GM18507 (cell line): ENCODE measurements around the gene KCNG2.
A peak's percentile ranks its signal among the peaks of the same experiment; 100 is the strongest.

Experiments
- DNase-seq: peaks from one replicate; pipeline ENCODE4 v3.0.0; 2011; ENCODE audit warnings: low read depth; ENCODE audit not compliant: insufficient read length; ENCODE audit errors: extremely low spot score
- FAIRE-seq: peaks from 2 replicates; lab custom pipeline; 2011; peaks lifted over from hg19 to GRCh38; lab: Jason Lieb, UNC

KCNG2 gene

DNA sequence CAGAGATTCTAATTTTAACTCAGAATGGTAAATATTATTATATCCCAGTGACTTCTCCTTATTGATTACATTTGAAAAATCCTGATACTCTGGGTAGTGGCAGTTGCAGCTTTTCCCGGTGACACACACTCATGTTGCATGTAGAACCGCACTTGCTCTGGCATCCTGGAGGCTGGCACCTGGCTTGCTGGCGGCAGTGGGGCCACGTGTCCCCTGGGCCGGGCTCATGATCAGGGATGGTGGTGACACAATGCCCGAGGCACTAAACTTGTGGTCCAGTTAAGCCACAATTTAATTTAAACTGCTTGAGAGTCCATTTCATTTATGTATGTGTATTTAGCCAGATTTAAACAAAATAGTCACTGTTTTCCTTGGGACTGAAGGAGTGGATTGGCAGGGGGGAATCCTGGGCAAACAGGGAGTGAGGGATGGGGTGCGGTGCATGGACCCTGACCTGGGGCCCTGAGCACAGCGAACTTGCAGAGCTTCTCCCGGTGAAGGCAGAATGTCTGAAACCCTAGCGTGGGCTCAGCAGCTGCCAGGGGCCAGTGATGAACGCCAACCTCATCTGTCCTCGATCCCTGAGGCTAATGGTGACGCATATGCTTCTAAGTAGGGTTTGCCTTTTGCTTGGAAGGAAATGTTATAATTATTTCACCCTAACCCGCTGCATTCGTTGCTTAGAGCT, 50.0 kb downstream of the KCNG2 start:
- DNase-seq (no peak), FAIRE-seq (no peak)

DNA sequence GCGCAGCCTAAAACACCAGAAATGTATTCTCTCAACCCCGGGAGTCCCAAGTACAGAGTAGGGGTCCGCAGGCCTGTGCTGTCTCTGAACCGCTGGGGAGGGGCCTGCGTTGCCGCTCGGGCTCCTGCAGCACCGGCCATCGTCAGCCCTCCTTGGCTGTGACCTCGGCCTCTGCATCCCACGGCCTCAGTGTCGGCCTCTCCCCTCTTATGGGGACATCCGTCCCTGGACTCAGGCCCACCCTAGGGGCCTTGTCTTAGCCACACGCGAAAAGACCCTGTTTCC, 50.5 kb downstream of the KCNG2 start:
- DNase-seq (no peak), FAIRE-seq (no peak)

DNA sequence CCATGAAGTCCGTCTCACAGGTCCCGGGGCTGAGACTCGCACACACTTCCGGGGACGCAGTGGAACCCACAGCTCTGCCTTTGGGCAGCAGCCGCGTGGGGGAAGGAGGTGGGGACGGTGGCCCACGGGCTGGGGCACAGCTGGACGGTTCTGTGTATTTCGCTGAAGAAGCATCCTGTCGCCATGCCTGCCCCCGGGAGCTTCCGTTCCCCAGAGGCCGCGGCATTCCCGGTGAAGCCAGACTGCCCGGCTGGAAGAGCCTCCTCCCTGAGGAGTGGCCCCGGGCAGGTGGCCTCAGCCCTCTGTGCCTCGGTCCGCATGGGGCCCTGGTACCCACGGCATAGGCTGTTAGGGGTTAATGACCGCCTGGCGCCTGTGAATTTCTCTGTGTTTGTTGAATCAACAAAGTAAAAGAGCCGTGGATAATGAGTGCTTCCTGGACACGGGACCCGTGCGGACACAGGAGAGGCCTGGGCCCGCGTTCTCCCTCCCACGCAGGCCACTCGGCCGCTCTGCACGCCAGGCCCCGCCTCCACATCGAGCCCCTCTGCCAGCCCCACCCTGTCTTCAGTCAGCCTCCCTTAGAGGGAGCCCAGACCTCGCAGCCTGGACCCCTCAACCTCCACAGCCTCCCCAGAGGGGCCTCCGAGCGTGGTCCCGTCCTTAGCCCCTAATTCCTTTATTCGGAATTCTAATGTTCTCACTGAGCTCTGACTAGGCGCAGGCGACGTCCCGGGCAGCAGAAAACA, 51.0 kb downstream of the KCNG2 start:
- DNase-seq (no peak), FAIRE-seq (no peak)

DNA sequence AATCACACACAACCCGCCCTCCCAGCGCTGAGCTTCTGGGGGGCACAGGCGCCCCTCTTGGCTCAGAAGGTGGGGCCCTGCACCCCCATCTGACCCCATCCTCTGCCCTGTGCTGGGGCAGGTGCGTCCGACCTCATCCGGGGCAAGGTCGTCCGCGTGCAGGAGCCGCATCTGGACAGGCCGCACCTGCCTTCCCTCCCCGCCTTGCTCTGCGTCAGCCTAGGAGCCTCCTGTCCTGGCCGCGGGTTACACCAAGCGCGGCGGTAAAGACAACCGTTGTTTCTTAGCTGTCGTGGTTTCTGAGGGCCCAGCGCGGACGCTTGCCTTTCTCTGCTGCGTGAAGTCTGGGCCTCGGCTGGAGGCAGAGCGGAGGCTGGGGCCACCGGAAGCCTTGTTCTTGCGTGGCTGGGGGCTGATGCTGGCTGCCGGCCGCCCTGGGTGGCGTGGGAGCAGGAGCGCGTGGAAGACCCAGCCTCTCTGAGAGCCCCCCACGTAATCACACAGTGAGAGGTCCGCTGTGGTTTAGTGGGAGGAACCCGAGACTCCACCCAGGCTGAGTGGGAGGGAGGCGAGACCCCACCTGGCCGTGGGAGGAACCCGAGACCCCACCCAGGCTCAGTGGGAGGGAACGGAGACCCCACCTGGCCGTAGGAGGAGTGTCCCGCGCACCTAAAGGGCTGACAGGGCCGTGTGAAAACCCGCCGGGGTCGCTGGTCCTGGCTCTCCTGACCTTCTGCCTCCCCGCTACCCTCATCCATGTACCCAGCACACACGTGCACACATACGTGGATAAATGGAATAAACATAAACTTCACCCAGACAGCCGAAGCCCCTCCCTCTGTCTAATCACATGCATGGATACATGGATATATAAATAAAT, 51.8 kb downstream of the KCNG2 start:
- DNase-seq (no peak), FAIRE-seq (no peak)

DNA sequence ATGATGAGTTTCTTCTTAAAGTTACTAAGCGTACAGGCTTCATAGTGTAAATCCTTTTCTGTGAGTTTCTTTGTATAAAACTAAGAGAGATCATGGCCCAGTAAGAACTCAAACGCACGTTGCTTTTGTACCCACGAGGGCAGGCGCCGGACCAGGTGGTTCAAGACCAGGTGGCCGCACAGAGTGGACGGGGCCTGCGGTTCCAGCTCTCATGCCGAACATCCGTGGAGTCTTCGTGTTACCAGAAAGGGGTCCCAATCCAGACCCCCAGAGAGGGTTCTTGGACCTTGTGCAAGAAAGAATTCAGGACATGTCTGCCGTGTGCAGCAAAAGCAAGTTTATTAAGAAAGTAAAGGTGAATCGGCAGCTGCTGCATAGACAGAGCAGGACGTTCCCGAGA, 53.0 kb downstream of the KCNG2 start:
- no peak for FAIRE-seq
- DNase-seq = no peak

DNA sequence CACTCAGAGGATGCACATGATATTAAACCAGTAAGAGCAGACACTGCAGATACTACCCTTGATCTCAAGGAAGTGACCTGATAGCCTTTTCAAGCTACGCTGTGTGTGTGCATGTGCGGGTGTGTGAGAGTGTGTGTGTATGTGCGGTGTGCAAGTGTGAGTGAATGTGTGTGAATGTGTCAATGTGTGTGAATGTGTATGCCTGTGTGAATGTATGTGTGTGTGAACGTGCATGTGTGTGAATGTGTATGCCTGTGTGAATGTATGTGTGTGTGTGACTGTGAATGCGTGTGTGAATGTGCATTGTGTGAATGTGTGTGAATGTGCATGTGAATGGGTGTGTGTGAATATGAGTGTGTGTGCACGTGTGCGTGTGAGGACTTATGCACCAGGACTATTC, 53.8 kb downstream of the KCNG2 start:
- FAIRE-seq (no peak), DNase-seq (no peak)

DNA sequence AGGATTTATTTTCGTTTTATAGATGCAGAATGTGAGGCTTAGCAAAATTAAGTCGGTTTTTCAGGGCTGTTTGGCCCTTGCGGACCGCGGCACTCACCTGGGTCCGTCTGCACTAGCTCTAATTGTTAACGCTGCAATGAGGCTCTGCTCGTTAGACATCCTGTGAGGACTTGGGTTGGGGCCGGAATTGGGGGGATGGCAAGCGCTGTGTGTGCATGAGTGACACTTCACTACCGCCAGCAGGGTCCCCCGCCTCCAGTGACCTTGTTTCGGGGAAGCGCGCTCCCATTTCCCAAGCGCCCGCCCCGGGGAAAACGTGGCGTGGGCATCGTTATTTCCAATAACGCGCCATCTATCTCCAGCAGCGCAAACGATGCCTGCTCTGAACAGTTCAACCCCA, 54.2 kb downstream of the KCNG2 start:
- FAIRE-seq = no peak
- no peak for DNase-seq

DNA sequence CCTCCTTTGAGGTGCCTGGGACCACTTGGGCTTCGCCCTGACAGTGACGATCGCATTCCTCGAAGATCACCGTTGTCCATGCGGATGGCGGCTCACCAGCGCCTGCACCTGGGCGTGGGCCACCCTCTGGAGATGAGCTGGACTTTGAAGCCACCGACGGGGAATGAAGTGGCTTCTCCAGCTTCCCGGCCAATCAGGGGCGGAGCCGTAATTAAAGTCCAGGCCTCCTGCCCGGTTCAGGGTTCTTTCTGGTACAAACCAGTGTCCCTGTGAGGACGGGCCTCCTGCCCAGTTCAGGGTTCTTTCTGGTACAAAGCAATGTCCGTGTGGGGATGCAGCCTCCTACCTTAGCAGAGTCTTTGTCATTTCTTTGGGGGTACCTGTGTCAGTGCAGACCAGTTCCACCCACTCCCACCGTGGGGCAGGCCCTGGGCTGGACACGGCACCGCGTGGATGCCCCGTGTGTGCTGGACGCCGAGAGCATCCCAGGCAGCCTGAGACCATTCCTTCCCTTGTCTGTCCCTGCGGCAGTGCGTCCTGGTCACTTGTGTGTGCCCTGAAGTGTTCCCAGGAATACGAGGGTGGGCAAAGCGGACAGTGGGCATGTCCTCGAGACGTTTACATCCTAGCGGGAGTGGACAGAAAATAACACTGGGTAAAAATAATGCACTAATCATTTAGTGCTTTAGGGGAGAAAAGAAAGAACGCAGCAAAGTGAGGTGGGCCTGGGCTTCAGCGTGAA, 55.0 kb downstream of the KCNG2 start:
- FAIRE-seq (no peak), DNase-seq (no peak)

DNA sequence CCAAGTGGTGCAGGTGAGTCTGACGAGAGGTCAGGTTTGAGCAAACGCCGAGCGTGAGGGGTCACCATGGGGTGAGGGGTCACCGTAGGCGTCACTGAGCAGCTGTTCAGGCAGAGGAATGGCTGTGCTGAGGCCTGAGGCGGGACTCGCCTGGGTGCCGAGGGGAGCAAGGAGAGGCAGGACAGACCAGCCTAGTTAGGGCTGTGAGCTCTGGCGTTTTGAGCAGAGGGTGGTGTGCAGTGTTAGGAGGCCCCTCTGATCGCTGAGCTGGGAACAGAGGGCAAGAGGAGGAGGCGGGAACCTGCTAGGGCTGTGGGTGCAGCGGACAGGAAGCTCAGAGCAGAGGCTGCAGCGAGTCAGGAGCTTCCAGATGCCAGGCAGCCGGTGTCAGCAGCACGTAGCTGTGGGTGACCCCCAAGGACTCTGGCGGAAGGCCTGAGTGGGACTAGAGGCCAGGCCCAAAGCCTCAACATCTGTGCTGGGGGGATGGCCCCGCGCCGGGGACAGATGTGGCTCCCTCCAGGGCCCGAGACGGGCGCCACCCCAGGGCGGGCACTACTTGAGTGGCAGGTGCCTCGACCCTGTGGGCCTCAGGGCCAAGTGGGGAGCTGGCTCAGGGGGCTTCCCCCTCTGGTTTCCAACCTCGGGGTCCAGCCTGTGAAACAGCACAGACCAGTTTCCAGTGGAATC, 55.7 kb downstream of the KCNG2 start:
- DNase-seq (no peak), FAIRE-seq (no peak)

DNA sequence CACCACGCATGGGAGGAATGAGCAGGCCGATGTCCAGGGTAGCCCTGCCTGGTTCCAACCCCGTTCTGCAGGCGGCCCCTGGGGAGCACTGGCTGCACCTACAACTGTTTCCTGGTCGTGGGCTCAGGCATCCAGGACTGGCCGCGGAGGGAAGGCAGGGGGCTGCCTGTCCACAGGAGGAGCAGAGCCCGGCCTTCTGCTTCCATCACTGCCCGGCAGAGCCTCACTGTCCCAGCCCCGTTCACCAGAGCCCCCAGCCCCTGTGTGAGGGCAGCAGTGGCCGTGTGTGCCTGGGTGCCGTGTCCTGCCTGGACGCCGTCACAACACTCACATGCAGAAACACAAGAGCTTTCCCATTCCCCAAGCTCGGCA, 56.2 kb downstream of the KCNG2 start:
- no peak for FAIRE-seq
- no peak for DNase-seq

DNA sequence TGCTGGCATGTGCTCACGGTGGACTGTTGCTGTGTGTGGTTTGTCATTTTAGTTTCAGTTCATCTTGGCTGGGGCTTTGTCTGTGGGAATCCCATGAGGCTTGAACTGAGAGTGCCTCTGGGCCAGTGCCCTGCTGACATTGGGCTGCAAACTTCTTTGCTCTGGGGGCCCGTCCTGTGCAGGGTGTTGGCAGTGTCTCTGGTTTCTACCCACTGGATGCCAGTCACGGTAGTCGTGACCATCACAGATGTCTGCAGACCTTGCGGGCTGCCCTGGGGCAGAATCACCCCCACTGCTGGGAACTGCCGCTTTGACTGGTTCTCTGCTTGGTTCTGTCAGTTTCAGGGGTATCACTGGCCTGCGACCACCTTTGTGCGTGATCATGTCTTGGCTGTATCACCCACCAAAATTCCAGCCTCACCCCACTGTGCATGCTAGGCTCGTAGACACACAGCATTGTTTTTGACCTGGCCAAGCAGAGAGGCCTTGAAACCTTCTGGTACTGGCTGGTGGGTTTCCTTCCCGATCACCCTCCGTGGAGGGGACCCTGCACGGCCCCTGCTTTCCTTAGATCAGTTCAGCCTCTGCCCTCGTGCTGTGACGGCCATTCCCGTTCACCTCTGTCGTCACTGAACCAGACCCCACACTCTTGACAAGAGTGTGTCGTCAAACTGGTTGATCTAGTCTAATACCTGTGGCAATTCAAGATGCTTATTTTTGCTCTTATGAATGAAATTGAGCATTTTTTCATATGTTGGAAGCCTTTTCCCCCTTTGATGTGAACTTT, 57.6 kb downstream of the KCNG2 start:
- FAIRE-seq (peak; percentile 85), DNase-seq (peak; percentile 28)

DNA sequence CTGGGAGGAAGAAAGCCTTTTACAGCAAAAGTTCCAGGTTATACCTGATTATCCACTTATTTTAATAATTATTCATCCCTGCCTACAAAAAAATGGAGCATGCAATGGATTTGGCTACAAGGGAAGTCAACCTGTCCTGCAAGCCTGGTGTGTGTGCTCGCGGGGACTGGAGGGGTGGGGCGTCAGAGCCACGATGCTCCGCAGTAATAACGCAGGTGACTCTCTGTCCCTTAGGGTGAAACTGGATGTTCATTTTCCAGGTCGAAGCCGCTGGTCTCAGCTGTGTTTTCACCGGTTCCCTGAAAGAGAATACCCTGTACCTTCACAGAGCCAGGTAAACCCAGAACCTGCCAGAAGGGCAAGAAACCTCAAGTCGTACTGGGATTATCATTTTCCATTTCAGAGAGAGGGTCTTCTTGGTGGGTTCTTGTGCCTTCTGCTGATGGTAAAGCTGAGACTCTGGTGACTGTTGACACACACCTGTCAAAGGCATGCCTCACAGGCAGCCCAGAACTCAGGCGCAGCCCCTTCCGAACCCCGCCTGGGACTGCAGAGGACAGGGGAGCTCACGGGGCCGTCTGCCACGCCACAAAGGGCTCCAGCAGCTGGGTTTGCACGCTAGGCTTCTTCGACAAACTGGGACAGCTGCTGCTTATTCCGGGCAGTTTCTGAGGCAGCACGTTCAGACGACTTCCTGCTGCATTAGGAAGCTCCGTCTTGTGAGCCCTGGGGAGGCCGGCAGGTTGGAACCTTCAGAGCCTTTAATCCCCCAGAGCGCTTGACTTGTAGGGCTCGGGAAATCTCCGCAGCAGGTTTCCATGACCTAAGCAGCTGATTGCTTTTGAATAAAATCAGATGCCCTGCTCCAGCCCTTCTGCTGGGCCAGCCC, 58.6 kb downstream of the KCNG2 start:
- peak; percentile 44 for DNase-seq
- no peak for FAIRE-seq

DNA sequence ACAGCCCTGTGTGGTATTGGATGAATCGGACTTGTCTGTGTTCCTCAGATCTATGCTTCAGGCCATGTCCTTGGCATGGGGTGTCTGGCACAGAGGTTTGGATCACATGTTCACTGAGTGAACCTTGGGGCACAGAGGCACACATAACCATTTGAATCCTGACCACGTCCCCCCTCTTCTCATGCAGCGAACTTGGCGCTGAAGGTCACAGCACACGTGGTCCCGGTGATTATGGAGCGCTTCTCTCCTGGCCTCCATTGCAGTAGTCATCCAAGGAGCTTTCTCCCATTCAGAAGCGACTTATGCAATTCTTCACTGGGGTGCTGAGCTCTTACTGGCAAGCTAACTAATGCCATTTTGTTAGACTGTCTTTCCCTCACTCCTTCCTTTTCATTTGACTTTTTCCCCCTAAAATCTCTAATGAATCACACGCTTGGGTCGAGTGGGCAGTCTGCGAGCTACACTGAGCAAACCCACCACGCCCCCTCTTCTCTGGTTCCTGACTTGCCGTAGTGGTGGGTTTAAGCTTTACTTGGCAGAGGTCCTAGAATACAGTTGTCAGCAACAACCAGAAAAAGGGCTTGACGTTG, 59.4 kb downstream of the KCNG2 start:
- FAIRE-seq (no peak), DNase-seq (no peak)

DNA sequence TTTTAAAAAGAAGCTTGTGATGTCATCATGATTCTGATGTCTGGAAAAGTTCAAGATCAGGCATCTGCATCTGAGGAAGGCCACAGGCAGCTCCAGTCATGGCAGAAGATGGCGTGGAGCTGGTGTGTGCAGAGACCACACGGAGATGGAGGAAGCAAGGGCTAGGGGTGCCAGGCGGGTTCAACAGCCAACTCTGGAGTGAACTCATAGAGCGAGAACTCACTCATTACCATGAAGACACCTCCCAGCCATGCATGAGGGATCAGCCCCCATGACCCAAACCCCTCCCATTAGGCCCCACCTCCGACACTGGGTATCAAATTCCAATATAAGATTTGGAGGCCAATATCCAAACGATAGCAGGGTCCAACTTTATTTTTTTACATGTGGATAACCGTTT, 61.6 kb downstream of the KCNG2 start:
- DNase-seq = no peak
- FAIRE-seq = no peak

DNA sequence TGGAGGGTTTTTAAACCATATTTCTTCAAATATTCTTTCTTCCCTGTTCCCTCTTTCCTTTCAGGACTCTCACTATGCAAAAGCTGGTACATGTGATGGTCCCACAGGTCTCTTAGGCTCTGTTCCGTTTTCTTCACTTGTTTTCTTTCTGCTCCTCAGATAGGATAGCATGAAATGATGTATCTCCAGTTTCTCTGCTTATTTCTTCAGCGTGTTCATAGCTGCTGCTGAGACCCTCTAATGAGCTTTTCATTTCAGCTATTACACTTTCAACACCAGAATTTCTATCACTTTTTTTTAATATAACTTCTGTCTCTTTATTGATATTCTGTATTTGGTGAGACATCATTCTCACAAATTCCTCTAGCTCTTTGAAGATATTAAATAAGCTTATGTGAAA, 63.9 kb downstream of the KCNG2 start:
- DNase-seq (no peak), FAIRE-seq (no peak)

DNA sequence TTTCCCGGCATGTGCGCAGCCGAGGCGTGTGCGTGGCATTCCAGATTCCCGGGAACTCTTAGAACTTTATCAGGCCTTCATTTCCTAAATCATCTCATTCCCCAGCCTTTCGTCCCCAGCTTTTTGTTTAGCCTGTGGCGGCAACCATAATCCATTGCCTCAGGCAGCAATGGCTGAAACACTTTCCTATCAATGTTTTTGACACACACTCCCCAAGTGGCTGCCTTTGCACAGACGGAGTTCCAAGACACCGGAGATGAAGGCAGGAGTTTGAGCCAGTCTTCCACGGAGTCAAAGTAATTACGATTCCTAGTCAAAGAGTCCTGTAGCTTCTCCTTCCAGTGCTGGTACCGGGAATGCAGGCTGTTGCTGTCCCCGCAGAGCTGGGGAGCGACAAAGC, 64.8 kb downstream of the KCNG2 start:
- DNase-seq (no peak), FAIRE-seq (no peak)

DNA sequence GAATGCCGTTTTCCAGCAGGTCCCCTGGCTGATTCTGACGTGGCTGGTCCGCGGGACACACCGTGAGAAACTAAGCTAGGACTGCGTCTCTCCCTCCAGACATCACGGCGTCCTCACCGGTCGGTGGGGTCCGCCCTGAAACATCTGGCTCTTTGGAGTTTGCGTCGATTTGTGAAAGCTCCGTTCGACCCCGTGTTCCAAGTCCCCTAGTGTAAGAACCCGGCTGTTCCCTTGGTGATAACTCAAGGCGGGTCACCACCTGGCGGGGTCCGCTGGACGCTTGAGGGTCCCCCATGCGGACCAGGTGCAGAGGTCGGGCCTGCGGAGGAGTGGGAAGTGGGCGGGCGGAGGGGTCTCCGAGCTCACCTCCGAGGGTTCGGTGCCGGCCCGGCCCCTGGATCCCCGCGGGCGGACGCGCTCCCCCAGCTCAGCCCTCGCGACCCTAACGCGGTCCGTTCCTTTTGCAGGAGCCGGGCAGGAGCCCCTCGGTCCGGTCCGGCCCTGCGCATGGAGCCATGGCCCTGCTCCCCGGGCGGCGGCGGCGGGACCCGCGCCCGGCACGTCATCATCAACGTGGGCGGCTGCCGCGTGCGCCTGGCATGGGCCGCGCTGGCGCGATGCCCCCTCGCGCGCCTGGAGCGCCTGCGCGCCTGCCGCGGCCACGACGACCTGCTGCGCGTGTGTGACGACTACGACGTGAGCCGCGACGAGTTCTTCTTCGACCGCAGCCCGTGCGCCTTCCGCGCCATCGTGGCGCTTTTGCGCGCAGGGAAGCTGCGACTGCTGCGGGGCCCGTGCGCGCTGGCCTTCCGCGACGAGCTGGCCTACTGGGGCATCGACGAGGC, 65.6 kb downstream of the KCNG2 start:
- DNase-seq (no peak), FAIRE-seq (no peak)
